SU-DHL-6 (cell line): ENCODE measurements around the gene GSK3A.

ENCODE experiments used
- H2AFZ ChIP-seq: fragments of 200-600 bp; sonication (generic); 2 replicates; pipeline ENCODE4 v1.6.1; 2014; ENCODE audit warnings: low read depth, mild to moderate bottlenecking, moderate library complexity, mixed read lengths, antibody characterized with exemption, low read length; ENCODE audit not compliant: severe bottlenecking
- H3F3A ChIP-seq: fragments of 200-600 bp; shearing (Covaris generic); 2 replicates; pipeline ENCODE4 v1.6.0; 2016; ENCODE audit warnings: antibody characterized with exemption, mild to moderate bottlenecking; ENCODE audit not compliant: insufficient read depth
- H3K27ac ChIP-seq: fragments of 200-600 bp; sonication (generic); 2 replicates; pipeline ENCODE4 v1.5.1; 2016; ENCODE audit warnings: low read depth, mild to moderate bottlenecking, low read length, moderate library complexity, mixed read lengths
- H3K27me3 ChIP-seq: fragments of 200-600 bp; sonication (generic), shearing (Covaris generic); 2 replicates; pipeline ENCODE4 v1.6.0; 2014; ENCODE audit warnings: mild to moderate bottlenecking, low read length
- H3K36me3 ChIP-seq: fragments of 200-600 bp; sonication (generic); 2 replicates; pipeline ENCODE4 v1.6.1; 2014; ENCODE audit warnings: mild to moderate bottlenecking, low read length, mixed read lengths
- H3K4me2 ChIP-seq: fragments of 300-600, 200-600 bp; shearing (Covaris generic), sonication (generic); 2 replicates; pipeline ENCODE4 v1.6.0; 2014; ENCODE audit warnings: low read length, low read depth, mild to moderate bottlenecking; ENCODE audit not compliant: poor library complexity, severe bottlenecking
- H3K4me3 ChIP-seq: fragments of 200-600 bp; sonication (generic); 2 replicates; pipeline ENCODE4 v1.5.1; 2014; ENCODE audit warnings: antibody characterized with exemption, low read length, mild to moderate bottlenecking, mixed read lengths; ENCODE audit not compliant: insufficient read depth, poor library complexity, severe bottlenecking
- H3K79me2 ChIP-seq: fragments of 200-600 bp; sonication (generic); 2 replicates; pipeline ENCODE4 v1.6.1; 2014; ENCODE audit warnings: mild to moderate bottlenecking, low read length, moderate library complexity; ENCODE audit not compliant: insufficient read depth
- H3K9ac ChIP-seq: fragments of 200-600 bp; sonication (generic); 2 replicates; pipeline ENCODE4 v1.7.0; 2014; ENCODE audit warnings: mild to moderate bottlenecking, low read length
- H3K9me2 ChIP-seq: fragments of 200-600 bp; sonication (generic); replicated peaks from 2 replicates; pipeline ENCODE4 v1.6.1; 2014; ENCODE audit warnings: low read length; ENCODE audit not compliant: insufficient read depth
- H3K9me3 ChIP-seq: fragments of 200-600 bp; sonication (generic); 2 replicates; pipeline ENCODE4 v1.6.1; 2014; ENCODE audit warnings: low read length, mixed read lengths; ENCODE audit not compliant: insufficient read depth
- H4K20me1 ChIP-seq: fragments of 200-600 bp; sonication (generic); 2 replicates; pipeline ENCODE4 v1.6.1; 2014; ENCODE audit warnings: low read depth, mild to moderate bottlenecking, antibody characterized with exemption, low read length, moderate library complexity, mixed read lengths
- CTCF ChIP-seq: fragments of 200-600 bp; sonication (generic); IDR thresholded peaks from one replicate; pipeline ENCODE4 v1.5.1; 2017; ENCODE audit warnings: antibody characterized with exemption, mild to moderate bottlenecking, low read length, moderate library complexity; ENCODE audit not compliant: insufficient read depth, poor library complexity, severe bottlenecking
- EZH2phosphoT487 ChIP-seq: fragments of 200-600 bp; sonication (generic), shearing (Covaris generic); conservative IDR thresholded peaks from 2 replicates; pipeline ENCODE4 v1.6.1; 2018; ENCODE audit warnings: mild to moderate bottlenecking, antibody characterized with exemption, low read length, moderate library complexity, mixed read lengths

Gene GSK3A

DNA sequence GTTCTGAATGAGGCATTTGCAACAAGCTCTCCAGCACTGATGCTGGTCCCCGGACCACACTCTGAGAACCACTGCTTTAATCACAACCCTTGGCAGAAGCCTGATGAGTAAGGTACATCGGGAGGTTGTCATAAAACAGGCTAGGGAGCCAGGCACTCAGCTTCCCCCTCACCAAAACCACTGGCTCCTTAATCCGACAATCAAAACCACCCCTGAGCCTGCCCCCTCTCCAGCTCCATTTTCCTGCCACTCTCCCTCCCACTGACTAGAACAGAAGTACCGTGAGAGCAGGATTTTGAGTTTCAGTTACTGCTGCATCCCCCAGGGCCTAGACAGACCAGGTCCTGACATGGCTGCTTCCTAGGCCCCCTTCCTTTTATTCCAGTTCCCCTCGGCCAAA, 7.2 kb downstream of the GSK3A start:
- H3K9ac ChIP-seq = no peak overlapping the region
- no peaks in the 10 kb centered on the region for H4K20me1 ChIP-seq
- H3K27me3 ChIP-seq = no peaks in the 10 kb centered on the region
- H3K79me2 ChIP-seq = peaks cover 6% of the 10 kb centered on the region
- no peak overlapping the region for H3K4me3 ChIP-seq
- no peaks in the 10 kb centered on the region for H3K9me3 ChIP-seq
- H3K4me2 ChIP-seq = no peak overlapping the region
- no peaks in the 10 kb centered on the region; the same call in 1 of the 2 replicates for H3K36me3 ChIP-seq
- no peak overlapping the region for H3K27ac ChIP-seq
- peaks cover 10% of the 10 kb centered on the region; the same call in 1 of the 2 replicates for H3F3A ChIP-seq
- no peaks in the 10 kb centered on the region for H3K9me2 ChIP-seq
- TF ChIP-seq EZH2phosphoT487 = no peak
- TF ChIP-seq CTCF = no peak
- H2AFZ ChIP-seq = no peak overlapping the region

DNA sequence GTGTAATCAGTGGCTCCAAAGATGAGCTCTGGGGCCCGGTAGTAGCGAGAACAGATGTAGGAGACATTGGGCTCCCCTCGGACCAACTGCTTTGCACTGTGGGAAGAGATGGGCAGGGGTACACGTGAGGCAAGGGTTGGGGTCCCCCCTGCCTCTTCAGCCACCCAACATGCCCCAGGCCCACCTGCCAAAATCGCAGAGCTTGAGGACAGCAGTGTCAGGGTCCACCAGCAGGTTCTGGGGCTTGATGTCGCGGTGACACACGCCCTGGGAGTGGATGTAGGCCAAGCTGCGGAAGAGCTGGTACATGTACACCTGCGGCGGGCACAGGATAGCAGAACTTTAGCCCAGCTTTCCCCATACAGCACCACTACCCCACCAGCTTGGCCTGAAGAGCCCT, 8.0 kb downstream of the GSK3A start:
- H3K27me3 ChIP-seq = no peaks in the 10 kb centered on the region
- peaks cover 10% of the 10 kb centered on the region; the same call in 1 of the 2 replicates for H3F3A ChIP-seq
- H3K27ac ChIP-seq = no peak overlapping the region
- H3K9me2 ChIP-seq = no peaks in the 10 kb centered on the region
- no peak overlapping the region for H2AFZ ChIP-seq
- TF ChIP-seq EZH2phosphoT487 (no peak), CTCF (no peak)
- H3K79me2 ChIP-seq = no peaks in the 10 kb centered on the region; the same call in 1 of the 2 replicates
- no peaks in the 10 kb centered on the region for H4K20me1 ChIP-seq
- no peak overlapping the region for H3K4me3 ChIP-seq
- H3K36me3 ChIP-seq = no peaks in the 10 kb centered on the region; the same call in 1 of the 2 replicates
- no peaks in the 10 kb centered on the region for H3K9me3 ChIP-seq
- H3K4me2 ChIP-seq = no peak overlapping the region
- no peak overlapping the region for H3K9ac ChIP-seq

GRCh38 chr19:42233678-42234292, 8.6 kb downstream of the GSK3A start:
- no peak overlapping the region for H3K9ac ChIP-seq
- no peaks in the 10 kb centered on the region for H3K9me2 ChIP-seq
- no peaks in the 10 kb centered on the region for H4K20me1 ChIP-seq
- H3K79me2 ChIP-seq = no peaks in the 10 kb centered on the region; the same call in 1 of the 2 replicates
- no peak overlapping the region for H3K4me2 ChIP-seq
- no peak overlapping the region for H2AFZ ChIP-seq
- no peaks in the 10 kb centered on the region for H3K27me3 ChIP-seq
- H3K36me3 ChIP-seq = no peaks in the 10 kb centered on the region; the same call in 1 of the 2 replicates
- peaks cover 10% of the 10 kb centered on the region; the same call in 1 of the 2 replicates for H3F3A ChIP-seq
- no peak overlapping the region for H3K4me3 ChIP-seq
- H3K9me3 ChIP-seq = no peaks in the 10 kb centered on the region
- no peak overlapping the region for H3K27ac ChIP-seq
- TF ChIP-seq CTCF = no peak
